B cell (primary cell): ENCODE data around the gene SERPINA12. TPM values are rescaled to one million over a fixed set of nuclear protein-coding genes. Genes with fewer than 3 reads are reported as not detected.

Experiments
- ATAC-seq: fragments of 200-7000 bp; cut with Tn5 transposase; one replicate; pipeline ENCODE4 v1.10.0; 2021; ENCODE audit warnings: low read depth, mild to moderate bottlenecking, moderate number of reproducible peaks, moderate library complexity
- CTCF ChIA-PET: fragments of 350-600 bp; sonication (Branson Sonifier 250); formaldehyde crosslinking; loops from one replicate; lab custom pipeline; 2021; ENCODE audit warnings: antibody characterized with exemption, inconsistent platforms; lab: Charles Lee
- POLR2A ChIA-PET: fragments of 350-600 bp; sonication (Branson Sonifier 250); formaldehyde crosslinking; loops from one replicate; lab custom pipeline; 2021; ENCODE audit warnings: antibody characterized with exemption; lab: Charles Lee
- DNase-seq: peaks from one replicate; pipeline ENCODE4 v3.0.0; 2013
- H2AFZ ChIP-seq: 2 replicates; pipeline ENCODE4 v1.6.1; 2012; ENCODE audit warnings: mild to moderate bottlenecking, low read depth, low read length; ENCODE audit not compliant: insufficient read depth, poor library complexity, severe bottlenecking
- H3K27ac ChIP-seq, 2 donors: 1 replicate in 1 of 2; 2 replicates in 1 of 2; pipeline ENCODE4 v1.5.1; 2012 to 2013; ENCODE audit warnings: low read length in 2 of 2, mild to moderate bottlenecking in 2 of 2, moderate library complexity in 1 of 2
- H3K27me3 ChIP-seq, 4 experiments: fragments of 200-600 bp in 1 of 4; sonication (generic) in 1 of 4; replicated peaks in 1 of 4; 1 replicate in 2 of 4; 2 replicates in 2 of 4; pipeline versions ENCODE4 v1.6.1 to v1.7.0; 2013 to 2016; ENCODE audit warnings: low read length in 3 of 4, mild to moderate bottlenecking in 2 of 4, mixed read lengths in 1 of 4, moderate library complexity in 1 of 4; ENCODE audit not compliant: insufficient read depth in 4 of 4, control insufficient read depth in 3 of 4; ENCODE audit errors: control extremely low read depth in 1 of 4
- H3K36me3 ChIP-seq, 2 experiments: replicated peaks in 1 of 2; 1 replicate in 1 of 2; 2 replicates in 1 of 2; pipeline versions ENCODE4 v1.6.1 to v1.7.1; 2013; ENCODE audit warnings: low read length in 1 of 2; ENCODE audit not compliant: insufficient read depth in 2 of 2, control insufficient read depth in 1 of 2; ENCODE audit errors: control extremely low read depth in 1 of 2, extremely low read depth in 1 of 2
- H3K4me1 ChIP-seq, 2 donors: fragments of 200-600 bp in 1 of 2; sonication (generic) in 1 of 2; 1 replicate in 1 of 2; 2 replicates in 1 of 2; pipeline versions ENCODE4 v1.5.1 to v1.6.1; 2013 to 2017; ENCODE audit warnings: low read length in 2 of 2; ENCODE audit not compliant: control insufficient read depth in 2 of 2, insufficient read depth in 2 of 2
- H3K4me2 ChIP-seq: replicated peaks from 2 replicates; pipeline ENCODE3; 2012; ENCODE audit warnings: mild to moderate bottlenecking, low read depth, low read length; ENCODE audit not compliant: poor library complexity, severe bottlenecking
- H3K4me3 ChIP-seq, 5 experiments: fragments of 200-600 bp in 1 of 5; sonication (generic) in 1 of 5; 1 replicate in 3 of 5; 2 replicates in 2 of 5; pipeline versions ENCODE4 v1.5.1 to v1.7.0; 2011 to 2016; ENCODE audit warnings: low read length in 4 of 5, mild to moderate bottlenecking in 4 of 5, low read depth in 2 of 5, control low read depth in 1 of 5, moderate library complexity in 1 of 5; ENCODE audit not compliant: insufficient read depth in 1 of 5; ENCODE audit errors: control extremely low read depth in 1 of 5, extremely low read depth in 1 of 5
- H3K79me2 ChIP-seq: fragments of 200-600 bp; sonication (generic); one replicate; pipeline ENCODE4 v1.6.0; 2016; ENCODE audit warnings: low read length; ENCODE audit not compliant: control insufficient read depth, insufficient read depth
- H3K9ac ChIP-seq: fragments of 200-600 bp; sonication (generic); 2 replicates; pipeline ENCODE4 v1.6.1; 2017; ENCODE audit warnings: mild to moderate bottlenecking, low read length, moderate library complexity
- H3K9me3 ChIP-seq, 3 donors: one replicate each; pipeline versions ENCODE4 v1.6.1 to v1.7.1; 2013; ENCODE audit warnings: low read length in 2 of 3; ENCODE audit not compliant: control insufficient read depth in 2 of 3, insufficient read depth in 1 of 3; ENCODE audit errors: control extremely low read depth in 1 of 3
- H4K20me1 ChIP-seq: 2 replicates; pipeline ENCODE4 v1.6.0; 2012; ENCODE audit warnings: mild to moderate bottlenecking, low read length; ENCODE audit not compliant: insufficient read depth, control insufficient read depth, poor library complexity, severe bottlenecking
- H3K27ac Mint-ChIP-seq: one replicate; pipeline ENCODE4 v1.8.0; 2021; ENCODE audit warnings: mixed read lengths
- H3K27me3 Mint-ChIP-seq: one replicate; pipeline ENCODE4 v1.8.0; 2021; ENCODE audit warnings: mixed read lengths
- H3K4me1 Mint-ChIP-seq: one replicate; pipeline ENCODE4 v1.8.0; 2021; ENCODE audit warnings: mixed read lengths
- H3K4me3 Mint-ChIP-seq: one replicate; pipeline ENCODE4 v1.8.0; 2021; ENCODE audit warnings: mixed read lengths
- H3K9me3 Mint-ChIP-seq: one replicate; pipeline ENCODE4 v1.8.0; 2022; ENCODE audit warnings: mixed read lengths; ENCODE audit not compliant: insufficient read depth
- EZH2 ChIP-seq: IDR thresholded peaks from 2 replicates; pipeline ENCODE4 v1.6.1; 2012; ENCODE audit warnings: borderline replicate concordance, low read depth, mild to moderate bottlenecking, moderate library complexity, low read length; ENCODE audit not compliant: insufficient read depth, poor library complexity, severe bottlenecking
- WGBS: methylation state at CpG from one replicate; pipeline ENCODE4 v1.1.5; 2013; ENCODE audit warnings: missing lambda C conversion rate; ENCODE audit not compliant: insufficient coverage; 5-methylcytosine and 5-hydroxymethylcytosine counted together
- intact Hi-C: fragments of 100-400 bp; cut with micrococcal nuclease; formaldehyde crosslinking; loops from one replicate; pipeline ENCODE4 v1.10.0; 2022
- polyA plus RNA-seq: library from polyadenylated mRNA; depleted of rRNA; stranded (reverse); fragments of >200 nt; gene quantifications from 2 replicates; pipeline ENCODE4 v1.2.3, GENCODE V29; 2012
- total RNA-seq, 2 donors: library from RNA; stranded (reverse); fragments of 120-200 nt in 1 of 2; gene quantifications; 1 replicate in 1 of 2; 2 replicates in 1 of 2; pipeline versions ENCODE4 v1.2.3 to v1.2.4, GENCODE V29; 2013 to 2022
- TF ChIP-seq, protein P1 (sequence below): fragments of 200-600 bp; IDR thresholded peaks from one replicate; pipeline ENCODE4 v1.8.0; 2022; ENCODE audit warnings: antibody characterized with exemption, mild to moderate bottlenecking

The SERPINA12 gene
- total and polyA plus RNA-seq, 2 donors (not counting 1 experiment from before 2014, with no cell fraction given): not detected

GRCh38 chr14:94515856-94516255 is 6.6 kb upstream of the SERPINA12 start:
- H3K9me3 Mint-ChIP-seq: peaks cover 2% of the 10 kb centered on the region
- ATAC-seq: no peak
- Histone ChIP-seq H3K4me3 (no peak overlapping the region), H2AFZ (no peak overlapping the region), H3K4me1 (no peaks in the 10 kb centered on the region), H4K20me1 (no peaks in the 10 kb centered on the region), H3K9ac (no peak overlapping the region), H3K27me3 (no peaks in the 10 kb centered on the region), H3K79me2 (no peaks in the 10 kb centered on the region), H3K36me3 (no peaks in the 10 kb centered on the region), H3K27ac (no peak overlapping the region), H3K4me2 (no peak overlapping the region), H3K9me3 (peaks cover 0 to 7% (median 0%) of the 10 kb centered on the region in 3 donors)
- POLR2A ChIA-PET: no interaction called here
- no peaks in the 10 kb centered on the region for H3K4me1 Mint-ChIP-seq
- DNase-seq: no peak
- WGBS: 98% methylated on average over 5 of the region's 6 CpGs
- CTCF ChIA-PET: no interaction called here
- no peak overlapping the region for H3K4me3 Mint-ChIP-seq
- intact Hi-C loops: no loop called here
- H3K27me3 Mint-ChIP-seq: peaks cover 6% of the 10 kb centered on the region
- H3K27ac Mint-ChIP-seq: no peak overlapping the region
- TF ChIP-seq, protein P1, sequence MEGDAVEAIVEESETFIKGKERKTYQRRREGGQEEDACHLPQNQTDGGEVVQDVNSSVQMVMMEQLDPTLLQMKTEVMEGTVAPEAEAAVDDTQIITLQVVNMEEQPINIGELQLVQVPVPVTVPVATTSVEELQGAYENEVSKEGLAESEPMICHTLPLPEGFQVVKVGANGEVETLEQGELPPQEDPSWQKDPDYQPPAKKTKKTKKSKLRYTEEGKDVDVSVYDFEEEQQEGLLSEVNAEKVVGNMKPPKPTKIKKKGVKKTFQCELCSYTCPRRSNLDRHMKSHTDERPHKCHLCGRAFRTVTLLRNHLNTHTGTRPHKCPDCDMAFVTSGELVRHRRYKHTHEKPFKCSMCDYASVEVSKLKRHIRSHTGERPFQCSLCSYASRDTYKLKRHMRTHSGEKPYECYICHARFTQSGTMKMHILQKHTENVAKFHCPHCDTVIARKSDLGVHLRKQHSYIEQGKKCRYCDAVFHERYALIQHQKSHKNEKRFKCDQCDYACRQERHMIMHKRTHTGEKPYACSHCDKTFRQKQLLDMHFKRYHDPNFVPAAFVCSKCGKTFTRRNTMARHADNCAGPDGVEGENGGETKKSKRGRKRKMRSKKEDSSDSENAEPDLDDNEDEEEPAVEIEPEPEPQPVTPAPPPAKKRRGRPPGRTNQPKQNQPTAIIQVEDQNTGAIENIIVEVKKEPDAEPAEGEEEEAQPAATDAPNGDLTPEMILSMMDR: no peak
- no peak for TF ChIP-seq EZH2

- ChIA-PET CTCF (no interaction called here), POLR2A (no interaction called here)
- Mint-ChIP-seq H3K4me3 (no peak overlapping the region), H3K27ac (no peak overlapping the region), H3K27me3 (peaks cover 6% of the 10 kb centered on the region), H3K9me3 (peaks cover 2% of the 10 kb centered on the region), H3K4me1 (no peaks in the 10 kb centered on the region)
- Histone ChIP-seq H3K79me2 (no peaks in the 10 kb centered on the region), H4K20me1 (no peaks in the 10 kb centered on the region), H2AFZ (no peak overlapping the region), H3K9me3 (peaks cover 0 to 7% (median 0%) of the 10 kb centered on the region in 3 donors), H3K4me1 (no peaks in the 10 kb centered on the region), H3K4me2 (no peak overlapping the region), H3K9ac (no peak overlapping the region), H3K36me3 (no peaks in the 10 kb centered on the region), H3K4me3 (no peak overlapping the region), H3K27ac (no peak overlapping the region), H3K27me3 (no peaks in the 10 kb centered on the region)
- no peak for ATAC-seq
- 88% methylated on average over 8 of the region's 9 CpGs for WGBS
- intact Hi-C loops: no loop called here
- no peak for DNase-seq
- TF ChIP-seq, protein P1: no peak
- no peak for TF ChIP-seq EZH2
Measured at GRCh38 chr14:94515426-94515825, 6.2 kb upstream of the SERPINA12 start.
